ENCODE data around the gene PSME1. TPM values are rescaled to one million over a fixed set of nuclear protein-coding genes. Genes with fewer than 3 reads are reported as not detected.

PSME1 gene
- total and polyA plus RNA-seq, 4 donors, result 125 to 311 (median 239) TPM

DNA sequence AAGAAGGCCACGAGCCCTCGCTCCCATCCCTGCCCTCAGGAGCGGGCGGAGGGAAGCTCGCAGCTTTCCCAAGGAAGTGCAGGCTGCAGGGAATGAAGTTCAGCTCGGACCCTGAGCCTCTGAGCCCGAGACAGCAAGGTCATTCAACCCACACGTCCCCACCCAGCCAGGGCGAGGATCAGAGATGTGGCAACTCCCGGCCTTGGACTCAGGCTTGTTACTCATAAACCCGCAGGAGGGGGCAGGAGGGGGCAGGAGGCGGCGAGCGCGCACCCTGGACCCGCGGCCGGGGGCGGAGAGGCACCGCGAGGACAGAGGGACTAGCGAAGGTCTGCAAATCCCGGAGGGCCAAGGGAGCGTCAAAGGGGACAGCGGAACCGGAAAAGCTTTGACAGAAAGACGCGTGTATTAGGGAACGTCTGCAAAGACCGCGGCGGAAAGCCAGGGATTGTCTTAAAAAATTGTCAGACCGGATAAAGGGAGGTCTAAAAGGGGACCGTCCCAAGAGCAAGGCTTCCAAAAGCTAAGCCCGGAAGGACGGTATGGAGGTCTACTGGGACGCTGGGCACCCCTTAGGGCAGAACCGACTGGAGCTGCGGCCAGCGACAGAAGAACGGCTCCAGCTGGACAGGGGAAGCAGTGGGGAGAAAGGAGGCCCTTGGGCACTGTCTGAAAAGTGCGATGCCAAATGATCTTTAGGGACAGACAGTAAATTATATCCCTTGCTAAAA, 22.0 kb upstream of the PSME1 start:
- no peaks in the 10 kb centered on the region for H3K9me3 ChIP-seq (ENCODE audit: control insufficient read depth in 4 of 4, insufficient read depth in 3 of 4, low read length in 3 of 4)
- H3K36me3 ChIP-seq (ENCODE audit: control insufficient read depth in 4 of 4, insufficient read depth in 4 of 4, low read length in 4 of 4), result peaks cover 7 to 14% (median 12%) of the 10 kb centered on the region in 4 donors
- H3K4me1 ChIP-seq (ENCODE audit: control insufficient read depth in 5 of 5, insufficient read depth in 5 of 5, low read length in 5 of 5), result peaks cover 0 to 18% (median 7%) of the 10 kb centered on the region in 5 donors
- WGBS, 2 donors, result 0% methylated on average over 42 of the region's 42 CpGs
- DNase-seq (peak; percentile 90 to 95 (median 95)), ATAC-seq (ENCODE audit: insufficient read depth, low FRiP score) (peak; percentile 58)
- peak overlapping the region; percentile 55 for H3K4me3 ChIP-seq
- H3K27me3 ChIP-seq (ENCODE audit: control insufficient read depth in 3 of 3, insufficient read depth in 3 of 3, low read length in 2 of 3), result no peaks in the 10 kb centered on the region
- peak overlapping the region; percentile 65 to 79 for H3K9ac ChIP-seq (ENCODE audit: insufficient read depth in 1 of 2, low read length in 2 of 2)
- peak overlapping the region; percentile 97 to 98 for H3K27ac ChIP-seq (ENCODE audit: low read depth in 1 of 2, low read length in 1 of 2)
- TF ChIP-seq, protein P1, sequence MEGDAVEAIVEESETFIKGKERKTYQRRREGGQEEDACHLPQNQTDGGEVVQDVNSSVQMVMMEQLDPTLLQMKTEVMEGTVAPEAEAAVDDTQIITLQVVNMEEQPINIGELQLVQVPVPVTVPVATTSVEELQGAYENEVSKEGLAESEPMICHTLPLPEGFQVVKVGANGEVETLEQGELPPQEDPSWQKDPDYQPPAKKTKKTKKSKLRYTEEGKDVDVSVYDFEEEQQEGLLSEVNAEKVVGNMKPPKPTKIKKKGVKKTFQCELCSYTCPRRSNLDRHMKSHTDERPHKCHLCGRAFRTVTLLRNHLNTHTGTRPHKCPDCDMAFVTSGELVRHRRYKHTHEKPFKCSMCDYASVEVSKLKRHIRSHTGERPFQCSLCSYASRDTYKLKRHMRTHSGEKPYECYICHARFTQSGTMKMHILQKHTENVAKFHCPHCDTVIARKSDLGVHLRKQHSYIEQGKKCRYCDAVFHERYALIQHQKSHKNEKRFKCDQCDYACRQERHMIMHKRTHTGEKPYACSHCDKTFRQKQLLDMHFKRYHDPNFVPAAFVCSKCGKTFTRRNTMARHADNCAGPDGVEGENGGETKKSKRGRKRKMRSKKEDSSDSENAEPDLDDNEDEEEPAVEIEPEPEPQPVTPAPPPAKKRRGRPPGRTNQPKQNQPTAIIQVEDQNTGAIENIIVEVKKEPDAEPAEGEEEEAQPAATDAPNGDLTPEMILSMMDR (IDR thresholded peaks at IDR 0.05; ENCODE audit: control extremely low read depth, extremely low read depth), result no peak

DNA sequence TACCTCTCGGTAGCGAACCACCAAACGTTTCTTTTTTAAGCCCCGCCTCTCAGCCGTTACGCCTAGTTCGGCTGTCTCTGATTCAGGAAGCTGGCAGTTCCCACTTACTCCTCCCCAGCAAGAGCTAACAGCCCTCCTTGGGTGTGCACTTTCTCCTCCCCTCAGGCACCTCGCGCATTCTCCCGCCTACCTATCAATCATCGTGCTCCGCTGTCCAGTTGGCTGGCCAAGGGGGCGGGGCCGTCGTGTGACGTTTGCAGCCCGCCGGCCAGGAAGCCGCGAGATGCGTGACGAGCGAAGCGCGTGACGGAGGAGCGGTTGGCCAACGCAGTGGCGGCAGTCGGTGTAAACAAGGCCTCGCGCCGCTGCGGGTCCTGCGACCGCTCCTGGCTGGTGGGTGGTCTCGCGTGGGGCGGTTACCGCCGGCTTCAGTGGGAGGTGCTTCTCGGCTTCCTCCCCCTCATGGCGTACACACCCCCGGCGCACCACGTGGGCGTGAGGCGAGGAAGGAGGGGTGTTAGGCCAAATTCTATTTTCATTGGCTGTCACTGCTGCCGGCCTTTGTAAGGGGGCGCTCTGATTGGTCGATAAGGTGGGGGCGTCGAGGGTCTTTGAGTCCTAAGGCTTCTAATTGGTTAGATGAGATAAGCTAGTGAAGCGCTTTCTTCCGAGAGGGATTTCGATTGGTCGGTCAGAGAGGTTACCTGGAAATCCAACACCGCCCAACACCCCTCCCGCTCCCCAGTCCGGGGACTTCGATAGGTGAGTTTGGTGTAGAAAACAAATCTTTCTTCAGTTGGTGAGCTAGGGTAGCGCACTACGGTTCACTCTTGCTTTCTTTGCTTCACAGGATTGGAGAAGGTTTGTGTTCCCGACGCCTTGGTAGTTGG, 21.2 kb upstream of the PSME1 start, which contains the start of the genes DCAF11 and NRL:
DCAF11 (plus strand) TSS at position 246 of the 890 bp plus-strand sequence. CDS start 818 bp downstream, outside the sequence.
NRL (minus strand) TSS at position 418 of the 890 bp plus-strand sequence. CDS start 32,101 bp downstream, outside the sequence.
- DNase-seq (peak; percentile 99 to 100 (median 100)), ATAC-seq (ENCODE audit: insufficient read depth, low FRiP score) (peak; percentile 95)
- H3K27ac ChIP-seq (ENCODE audit: low read depth in 1 of 2, low read length in 1 of 2), result peak within 1 kb of the TSS; percentile 97 to 98
- H3K36me3 ChIP-seq (ENCODE audit: control insufficient read depth in 4 of 4, insufficient read depth in 4 of 4, low read length in 4 of 4), result peaks cover 15 to 22% (median 15%) of the 10 kb centered on the region in 4 donors
- WGBS, 2 donors, result 0% methylated on average over 65 of the region's 65 CpGs
- H3K4me3 ChIP-seq, result peak within 1 kb of the TSS; percentile 55
- H3K9me3 ChIP-seq (ENCODE audit: control insufficient read depth in 4 of 4, insufficient read depth in 3 of 4, low read length in 3 of 4), result no peaks in the 10 kb centered on the region
- peaks cover 0 to 18% (median 7%) of the 10 kb centered on the region in 5 donors for H3K4me1 ChIP-seq (ENCODE audit: control insufficient read depth in 5 of 5, insufficient read depth in 5 of 5, low read length in 5 of 5)
- H3K9ac ChIP-seq (ENCODE audit: insufficient read depth in 1 of 2, low read length in 2 of 2), result peak within 1 kb of the TSS; percentile 65 to 95
- TF ChIP-seq, protein P1 (IDR thresholded peaks at IDR 0.05; ENCODE audit: control extremely low read depth, extremely low read depth), result no peak
- no peaks in the 10 kb centered on the region for H3K27me3 ChIP-seq (ENCODE audit: control insufficient read depth in 3 of 3, insufficient read depth in 3 of 3, low read length in 2 of 3)

DNA sequence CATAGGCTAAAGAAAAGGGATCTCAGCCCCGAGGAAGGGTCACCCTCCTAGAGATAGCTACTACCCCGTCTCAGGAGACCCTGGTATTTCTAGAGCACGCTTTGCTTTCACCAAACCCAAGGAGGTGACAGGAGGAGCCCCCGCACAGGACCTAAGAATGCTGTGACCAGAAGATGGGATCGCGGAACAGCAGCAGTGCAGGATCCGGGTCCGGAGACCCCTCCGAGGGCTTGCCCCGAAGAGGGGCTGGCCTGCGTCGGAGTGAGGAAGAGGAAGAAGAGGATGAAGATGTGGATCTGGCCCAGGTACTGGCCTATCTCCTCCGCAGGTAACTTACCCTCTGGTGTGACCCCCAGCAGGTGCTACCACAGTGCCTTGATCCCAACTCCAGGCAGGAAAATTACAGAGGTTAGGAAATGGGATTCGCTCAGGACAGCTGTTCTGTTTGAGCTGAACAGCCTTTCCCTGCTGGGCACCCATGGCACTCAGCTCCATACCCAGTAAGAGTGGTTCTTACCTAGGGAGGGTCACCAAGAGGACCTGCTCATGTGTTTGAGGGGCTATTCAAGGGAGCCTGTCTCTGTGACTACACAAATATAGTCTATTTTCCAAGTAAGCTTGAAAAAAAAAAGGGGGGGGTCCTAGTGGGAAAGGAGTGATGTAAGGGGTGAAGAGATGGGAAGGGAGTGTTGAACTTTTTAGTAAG, 20.4 kb upstream of the PSME1 start:
- Histone ChIP-seq H3K27ac (ENCODE audit: low read depth in 1 of 2, low read length in 1 of 2) (peak overlapping the region; percentile 75 to 90), H3K9me3 (ENCODE audit: control insufficient read depth in 4 of 4, insufficient read depth in 3 of 4, low read length in 3 of 4) (no peaks in the 10 kb centered on the region), H3K4me1 (ENCODE audit: control insufficient read depth in 5 of 5, insufficient read depth in 5 of 5, low read length in 5 of 5) (peaks cover 0 to 18% (median 7%) of the 10 kb centered on the region in 5 donors), H3K4me3 (peak overlapping the region; percentile 50), H3K27me3 (ENCODE audit: control insufficient read depth in 3 of 3, insufficient read depth in 3 of 3, low read length in 2 of 3) (no peaks in the 10 kb centered on the region), H3K9ac (ENCODE audit: insufficient read depth in 1 of 2, low read length in 2 of 2) (peak overlapping the region; percentile 57 to 95), H3K36me3 (ENCODE audit: control insufficient read depth in 4 of 4, insufficient read depth in 4 of 4, low read length in 4 of 4) (peaks cover 16 to 26% (median 18%) of the 10 kb centered on the region in 4 donors)
- TF ChIP-seq, protein P1 (IDR thresholded peaks at IDR 0.05; ENCODE audit: control extremely low read depth, extremely low read depth), result no peak
- DNase-seq (no peak), ATAC-seq (ENCODE audit: insufficient read depth, low FRiP score) (no peak)
- WGBS, 2 donors, result 2 to 3% methylated on average over 14 of the region's 14 CpGs
